NCI-H1436 treated with DMSO at 0.1 percent for 48 hours (cell line): ENCODE results near the gene DNAJB6.
A peak's percentile ranks its signal among the peaks of the same experiment; 100 is the strongest.

ENCODE experiments used
- DNase-seq: peaks from one replicate; lab custom pipeline; 2025; lab: John Stamatoyannopoulos, UW

Gene DNAJB6

DNA sequence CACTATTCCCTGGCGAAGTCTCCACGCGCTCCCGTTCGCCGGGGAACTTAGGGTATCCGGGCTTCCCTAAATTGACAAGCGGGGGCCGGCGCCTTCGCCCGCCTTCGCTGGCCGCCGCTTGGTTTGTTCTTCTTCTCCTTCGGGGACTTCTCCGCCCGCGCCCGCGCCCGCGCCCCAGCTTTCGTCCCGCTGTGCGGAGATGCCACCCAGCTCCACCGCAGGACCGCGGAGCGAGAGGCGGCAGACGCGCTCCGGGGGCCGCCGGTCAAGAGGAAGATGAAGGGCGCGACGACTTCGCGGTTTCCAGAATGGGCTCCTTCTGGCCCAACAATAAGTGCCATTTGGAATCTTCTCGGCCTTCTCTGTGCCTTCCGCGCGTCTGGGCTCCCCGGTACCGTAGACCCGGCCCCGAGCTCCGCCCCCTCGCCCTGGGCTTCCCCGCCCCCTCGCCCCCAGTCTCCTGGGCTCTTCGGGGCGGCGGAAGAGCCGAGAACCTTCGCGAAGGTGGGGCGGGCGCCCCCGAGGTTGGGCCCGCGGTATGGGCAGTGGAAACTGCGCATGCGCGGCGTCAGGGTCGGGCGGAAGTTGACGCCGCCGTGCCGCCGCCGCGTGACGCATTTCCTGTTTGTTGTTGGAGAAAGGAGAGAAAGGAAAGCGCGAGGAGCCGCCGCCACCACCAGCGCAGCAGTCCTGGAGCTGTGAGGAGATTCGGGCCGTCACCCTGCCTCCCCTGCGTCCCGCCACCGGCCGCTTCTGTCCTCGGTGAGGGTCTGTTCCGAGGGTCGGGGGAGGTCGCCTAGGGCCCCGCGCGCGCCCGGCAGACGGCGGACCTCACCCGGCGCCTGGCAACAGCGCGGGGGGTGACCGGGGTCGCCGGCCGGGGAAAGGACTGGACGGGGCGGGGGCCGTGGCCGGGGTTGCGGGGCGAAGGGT is at the start of gene DNAJB6:
TSS of gene DNAJB6 (plus strand) at position 622 of the 933 bp plus-strand sequence. CDS start 21,569 bp downstream, outside the sequence.
- DNase-seq: peak; percentile 56

DNA sequence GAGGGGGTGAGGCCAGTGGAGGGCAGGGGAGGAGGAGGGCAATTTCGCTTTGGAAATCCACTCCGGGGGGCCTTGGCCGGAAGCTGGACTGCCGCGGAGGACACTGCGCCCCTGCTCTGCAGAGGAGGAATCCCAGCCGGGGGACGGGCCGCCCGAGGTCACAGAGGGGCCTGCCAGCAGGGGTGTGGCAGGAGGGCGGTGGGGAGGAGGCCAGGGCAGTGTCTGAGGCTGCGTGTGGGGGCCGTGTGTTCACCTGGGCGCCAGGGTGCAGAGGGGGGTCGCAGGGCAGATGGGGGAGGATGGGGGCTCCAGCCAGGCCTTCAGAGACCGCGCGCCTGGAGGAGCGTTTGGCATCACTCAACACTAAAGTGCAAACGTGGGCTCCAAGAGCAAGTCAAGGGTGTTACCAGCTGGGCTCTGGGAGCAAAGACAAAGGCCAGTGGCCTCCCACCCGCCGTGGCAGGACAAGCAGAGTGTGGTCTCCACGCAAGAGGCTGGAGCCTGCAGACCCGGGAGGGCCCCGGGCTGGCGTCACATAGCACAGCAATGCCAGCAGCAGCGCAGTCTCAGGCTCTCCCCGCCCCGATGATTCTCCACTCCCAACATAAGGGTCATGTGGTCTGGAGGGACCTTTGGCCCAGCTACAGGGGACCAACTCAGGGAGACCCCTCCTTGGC is 45.3 kb upstream of the DNAJB6 start:
- DNase-seq: no peak

DNA sequence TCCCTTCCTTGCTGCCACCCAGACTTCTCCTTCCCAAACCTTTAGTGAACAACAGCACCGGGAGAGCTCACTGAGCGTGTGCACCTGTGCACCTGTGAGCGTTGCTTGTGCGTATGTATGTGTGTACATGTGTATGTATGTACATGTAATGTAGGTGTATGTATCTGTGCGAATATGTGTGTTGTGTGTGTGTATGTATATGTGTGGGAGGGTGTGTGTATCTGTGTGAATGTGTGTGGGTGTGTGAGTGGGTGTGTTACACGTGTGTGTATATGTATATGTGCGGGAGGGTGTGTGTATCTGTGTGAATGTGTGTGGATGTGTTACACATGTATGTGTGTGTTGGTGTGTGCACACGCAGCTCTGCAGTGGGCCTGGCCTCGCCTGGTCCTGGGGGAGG is 44.5 kb upstream of the DNAJB6 start:
- DNase-seq: no peak

DNA sequence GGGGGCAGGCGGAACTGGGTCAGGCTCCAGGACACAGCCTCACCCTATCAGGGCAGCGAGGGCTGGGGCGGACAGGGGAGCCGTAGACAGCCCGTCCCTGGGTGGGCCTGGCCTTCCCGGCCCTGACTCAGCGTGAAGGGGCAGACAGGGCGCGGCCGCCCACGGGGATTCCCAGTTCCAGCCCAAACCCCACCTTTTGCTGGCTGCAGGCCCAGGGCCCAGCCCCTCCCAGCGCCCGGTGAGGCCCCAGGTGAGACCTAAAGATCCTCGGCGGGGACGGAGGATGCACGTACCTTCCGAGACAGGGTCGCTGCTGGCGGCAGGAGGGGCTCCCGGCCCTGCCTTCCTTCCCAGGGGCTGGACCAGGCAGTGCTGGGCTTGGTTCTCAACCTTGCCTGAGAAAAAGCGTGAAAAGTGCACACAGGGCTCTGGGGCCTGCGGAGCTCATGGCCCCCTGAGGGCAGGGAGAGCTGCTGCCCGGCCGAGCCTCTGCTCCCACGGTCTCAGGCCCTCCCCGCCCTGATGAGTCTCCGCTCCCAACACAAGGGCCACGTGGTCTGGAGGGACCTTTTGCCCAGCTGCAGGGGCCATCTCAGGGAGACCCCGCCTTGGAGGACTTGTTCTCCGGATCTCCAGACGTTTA is 43.9 kb upstream of the DNAJB6 start:
- DNase-seq: no peak

DNA sequence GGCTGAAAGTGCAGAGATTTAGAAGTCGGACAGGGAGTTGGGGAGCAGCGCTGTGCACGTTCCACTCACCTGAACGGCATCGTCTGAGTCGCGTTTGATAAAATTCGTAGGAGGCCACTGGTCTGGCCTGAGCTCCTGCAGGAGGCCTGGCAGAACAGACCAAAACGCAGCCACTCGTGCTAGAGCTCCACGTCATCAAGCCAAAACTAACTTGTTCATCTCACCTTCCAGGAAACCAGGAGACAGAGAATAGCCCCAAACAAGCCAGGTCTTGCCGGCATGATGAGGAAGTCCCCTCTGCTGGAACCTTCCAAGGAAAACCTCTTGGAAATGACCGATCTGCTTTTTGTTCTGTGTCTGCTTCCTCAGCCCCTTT is 43.4 kb upstream of the DNAJB6 start:
- no peak for DNase-seq

DNA sequence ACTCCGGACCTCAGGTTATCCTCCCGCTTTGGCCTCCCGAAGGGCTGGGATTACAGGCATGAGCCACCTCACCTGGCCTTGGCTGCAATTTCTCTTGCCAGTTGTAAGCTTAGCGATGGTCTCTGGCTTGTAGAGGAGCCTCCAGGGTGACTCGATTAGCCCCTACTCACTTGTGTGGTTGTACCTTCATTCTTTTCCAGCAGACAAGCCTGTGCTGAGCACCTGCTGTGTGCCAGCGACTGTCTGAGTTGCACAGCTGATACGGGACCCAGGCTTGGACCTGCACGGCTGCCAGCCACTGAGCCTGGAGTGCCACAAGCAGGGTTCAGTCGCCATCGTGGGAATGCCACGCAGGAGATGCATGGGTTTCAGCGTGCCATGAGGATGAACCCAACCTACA is 42.0 kb upstream of the DNAJB6 start:
- DNase-seq: no peak

DNA sequence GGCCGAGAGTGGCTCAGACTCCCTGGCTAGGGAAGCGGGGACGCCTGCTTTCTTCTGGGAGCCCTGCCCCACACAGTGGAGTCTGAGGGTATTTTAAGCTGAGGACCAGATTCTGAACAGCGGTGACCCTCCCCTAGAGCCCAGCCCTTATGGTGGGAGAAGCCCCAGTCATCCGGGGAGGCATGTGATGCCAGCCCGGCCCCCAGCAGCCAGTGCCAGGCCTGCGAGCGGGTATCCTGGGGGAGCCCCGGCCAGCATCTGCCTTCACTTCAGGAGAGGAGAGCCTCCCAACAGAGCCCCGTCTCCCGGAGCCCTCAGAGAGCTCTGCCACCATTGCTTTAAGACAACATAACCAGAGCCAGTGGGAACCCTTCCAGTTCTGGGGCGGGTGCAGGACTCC is 41.5 kb upstream of the DNAJB6 start:
- no peak for DNase-seq

DNA sequence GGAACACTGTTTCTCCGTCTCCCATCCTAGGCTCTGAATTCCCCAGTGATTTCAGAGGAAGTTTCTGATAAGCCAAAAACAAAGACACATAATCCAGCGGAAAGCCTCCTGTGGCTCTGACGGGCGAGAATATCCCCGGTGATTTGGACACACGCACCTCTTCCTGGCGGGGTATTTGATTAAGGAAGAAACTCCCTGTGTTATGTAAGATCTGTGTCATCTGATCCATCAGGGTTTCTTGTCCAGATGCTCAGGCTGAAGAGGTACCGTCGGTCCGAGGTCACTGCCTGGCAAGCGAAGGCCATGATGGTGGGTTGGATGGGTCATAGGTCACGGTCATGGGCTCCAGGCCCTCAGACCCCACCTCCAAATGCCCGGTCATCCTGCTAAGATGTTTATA is 39.6 kb upstream of the DNAJB6 start:
- DNase-seq: no peak

DNA sequence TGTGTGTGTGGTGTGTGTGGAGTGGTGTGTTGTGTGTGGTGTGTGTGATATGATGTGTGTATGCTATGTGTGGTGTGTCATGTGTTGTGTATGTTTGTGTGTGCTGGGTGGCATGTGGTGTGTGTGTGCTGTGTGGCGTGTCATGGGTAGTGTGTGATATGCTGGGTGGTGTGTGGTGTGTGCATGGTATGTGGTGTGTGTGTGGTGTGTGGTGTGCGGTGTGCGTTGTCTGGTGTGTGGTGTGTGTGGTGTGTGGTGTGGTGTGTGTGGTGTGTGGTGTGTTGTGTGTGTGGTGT is 37.5 kb upstream of the DNAJB6 start:
- no peak for DNase-seq

DNA sequence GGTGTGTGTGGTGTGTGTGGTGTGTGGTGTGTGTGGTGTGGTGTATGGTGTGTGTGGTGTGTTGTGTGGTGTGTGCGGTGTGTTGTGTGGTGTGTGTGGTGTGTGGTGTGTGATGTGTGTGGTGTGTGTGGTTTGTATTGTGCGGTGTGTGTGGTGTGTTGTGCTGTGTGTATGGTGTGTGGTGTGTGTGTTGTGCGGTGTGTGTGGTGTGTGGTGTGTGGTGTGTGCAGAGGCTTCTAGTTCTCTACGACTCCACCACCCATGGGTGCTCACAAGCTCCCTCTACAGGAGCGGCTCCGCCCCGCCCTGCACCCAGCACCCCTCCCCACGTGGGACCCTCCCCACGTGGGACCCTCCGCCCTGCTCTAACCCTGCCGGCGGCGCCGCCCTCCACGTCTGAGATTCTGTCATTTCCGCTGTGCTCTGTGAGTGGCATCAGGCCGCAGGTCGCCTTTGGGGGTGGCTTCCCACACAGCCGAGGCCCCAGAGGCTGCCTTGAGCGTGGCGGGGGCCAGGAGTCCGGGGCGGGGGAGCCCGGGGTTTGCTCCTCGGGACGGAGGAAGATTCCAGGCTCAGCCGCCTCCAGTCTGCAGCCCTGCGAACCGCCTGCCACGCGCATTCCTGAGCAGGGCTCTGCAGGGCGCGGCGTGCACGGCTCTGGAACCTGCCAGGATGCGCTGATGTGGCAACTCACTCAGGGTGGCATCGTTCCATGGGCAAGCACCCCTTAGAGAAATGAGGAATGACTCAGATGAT is 37.0 kb upstream of the DNAJB6 start:
- DNase-seq: no peak

DNA sequence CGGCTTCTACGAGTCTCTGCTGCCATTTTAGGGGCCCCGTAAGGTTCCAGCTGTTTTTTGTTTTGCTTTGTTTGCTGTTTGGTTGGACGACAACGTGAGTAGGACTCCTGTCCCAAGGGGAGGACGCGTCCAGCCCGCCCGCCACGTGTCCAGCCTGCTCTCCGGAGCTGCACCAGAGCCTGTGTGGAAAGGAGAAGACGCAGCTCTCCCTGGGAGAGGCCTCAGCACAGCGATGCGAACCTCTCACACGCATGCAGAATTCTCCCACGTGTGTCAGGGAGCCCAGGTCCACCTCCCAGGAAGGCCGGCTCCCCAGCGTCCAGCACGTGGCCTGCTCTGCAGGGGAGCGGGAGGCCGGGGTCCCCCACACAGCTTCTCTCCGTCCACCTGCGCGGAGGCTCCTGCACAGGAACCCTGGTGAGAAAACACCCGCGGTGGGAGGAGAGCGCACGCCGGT is 36.4 kb upstream of the DNAJB6 start:
- DNase-seq: no peak

DNA sequence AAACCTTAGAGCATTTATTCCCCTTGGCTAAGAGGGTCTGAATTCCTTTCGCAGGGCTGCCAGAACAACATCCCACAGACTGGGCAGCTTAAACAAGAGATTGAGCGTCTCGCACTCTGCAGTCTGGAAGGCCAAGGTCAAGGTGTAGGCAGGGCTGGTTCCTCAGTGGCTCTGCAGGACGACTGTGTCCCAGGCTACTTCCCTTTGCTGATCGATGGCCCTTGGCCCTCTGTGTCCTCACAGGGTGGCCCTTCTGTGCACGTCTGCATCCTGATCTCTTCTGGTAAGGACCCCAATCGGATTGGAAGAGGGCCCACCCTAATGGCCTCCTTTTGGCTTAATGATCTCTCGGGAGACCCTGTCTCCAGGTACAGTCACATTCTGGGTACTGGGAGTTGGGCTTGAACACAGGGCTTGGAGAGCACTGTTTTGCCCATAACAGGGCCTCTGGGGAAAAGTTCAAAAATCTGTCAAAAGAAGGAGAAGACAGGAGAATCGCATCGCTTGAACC is 35.1 kb upstream of the DNAJB6 start:
- DNase-seq: no peak

DNA sequence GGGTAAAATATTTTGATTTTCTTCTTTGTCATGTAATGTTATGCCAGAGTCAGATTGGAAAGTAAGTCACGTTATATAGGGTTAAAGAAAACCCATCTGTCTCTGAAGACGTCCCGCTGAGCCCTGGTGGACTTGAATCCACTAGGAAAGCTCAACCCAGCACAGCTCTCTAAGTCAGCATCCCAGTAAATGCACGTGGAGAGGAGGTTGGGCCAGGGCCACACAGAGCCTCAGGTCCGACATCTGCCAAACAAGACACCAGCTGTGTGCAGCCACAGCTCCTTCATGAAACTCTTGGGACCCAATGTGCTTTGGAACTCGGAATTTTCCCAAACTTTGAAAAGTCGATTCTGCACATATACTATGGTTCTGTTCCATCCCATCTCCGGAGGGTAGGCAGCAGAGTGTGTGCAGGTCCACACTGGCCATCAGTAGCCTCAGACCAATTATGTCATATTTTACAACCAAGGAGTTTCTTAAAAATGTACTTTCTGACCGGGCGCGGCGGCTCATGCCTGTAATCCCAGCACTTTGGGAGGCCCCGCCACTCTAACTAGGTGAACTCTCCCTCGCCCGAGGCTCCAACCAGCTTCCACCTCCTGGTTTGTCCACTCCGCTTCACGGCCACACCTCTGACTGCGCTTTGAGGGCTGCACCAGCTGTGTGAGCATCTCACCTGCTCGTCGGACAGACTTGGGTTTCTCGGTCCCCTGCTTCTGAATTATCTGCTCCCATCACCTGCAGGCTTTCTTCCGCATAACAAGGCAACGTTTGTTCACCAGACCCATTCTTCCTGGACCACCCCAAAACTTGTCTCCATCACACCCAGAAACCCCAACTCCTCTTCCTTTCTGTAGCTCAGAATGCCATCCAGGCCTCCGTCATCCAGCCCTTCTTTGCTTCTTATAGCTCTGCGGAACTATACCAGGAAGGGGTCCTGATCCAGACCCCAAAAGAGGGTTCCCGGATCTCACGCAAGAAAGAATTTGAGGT is 29.7 kb upstream of the DNAJB6 start:
- no peak for DNase-seq

DNA sequence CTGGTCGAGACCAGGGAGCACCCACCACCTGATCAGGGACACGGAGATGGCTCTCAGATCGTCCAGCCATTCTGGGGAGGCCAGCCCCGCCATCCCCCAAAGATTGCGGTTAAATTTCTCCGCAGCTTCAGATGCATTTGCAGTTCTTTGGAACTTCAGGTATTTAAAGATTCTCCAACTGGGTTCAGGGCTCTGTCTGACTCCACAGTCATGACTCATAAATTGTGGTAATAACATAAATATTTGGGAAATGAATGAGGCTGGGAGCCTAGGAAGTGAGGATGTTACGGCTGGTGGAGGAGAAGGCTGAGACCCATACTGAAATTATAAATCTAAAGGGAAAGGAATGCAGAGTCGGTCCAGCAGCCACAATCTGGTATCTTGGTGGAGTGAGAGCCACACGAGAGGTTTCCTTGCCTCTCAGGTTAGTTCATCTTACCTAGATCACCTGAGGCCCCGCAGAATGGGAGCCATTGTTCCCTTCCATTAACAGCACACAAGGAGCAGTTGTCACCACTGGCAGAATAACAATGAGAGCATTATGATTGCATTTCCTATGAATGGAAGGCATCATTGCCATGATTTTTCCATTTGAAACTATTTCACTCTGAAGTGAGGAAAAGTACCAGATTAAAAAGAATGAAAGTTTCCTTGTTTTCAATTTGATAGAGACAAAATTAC is 26.7 kb upstream of the DNAJB6 start:
- DNase-seq: no peak

DNA sequence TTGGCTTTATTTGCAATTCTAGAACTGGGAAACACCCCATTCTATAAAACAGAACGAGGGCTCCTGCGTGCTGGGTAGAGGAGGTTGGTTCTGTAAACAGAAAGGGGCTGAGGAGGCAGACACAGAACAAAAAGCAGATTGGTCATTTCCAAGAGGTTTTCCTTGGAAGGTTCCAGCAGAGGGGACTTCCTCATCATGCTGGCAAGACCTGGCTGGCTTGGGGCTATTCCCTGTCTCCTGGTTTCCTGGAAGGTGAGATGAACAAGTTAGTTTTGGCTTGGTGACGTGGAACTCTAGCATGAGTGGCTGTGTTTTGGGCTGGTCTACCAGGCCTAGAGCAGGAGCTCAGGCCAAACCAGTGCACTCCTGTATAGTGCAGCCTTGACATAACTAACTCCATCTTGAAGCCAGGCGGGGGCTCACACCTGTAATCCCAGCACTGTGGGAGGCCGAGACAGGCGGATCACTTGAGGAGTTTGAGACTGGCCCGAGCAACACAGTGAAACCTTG is 26.1 kb upstream of the DNAJB6 start:
- DNase-seq: no peak

DNA sequence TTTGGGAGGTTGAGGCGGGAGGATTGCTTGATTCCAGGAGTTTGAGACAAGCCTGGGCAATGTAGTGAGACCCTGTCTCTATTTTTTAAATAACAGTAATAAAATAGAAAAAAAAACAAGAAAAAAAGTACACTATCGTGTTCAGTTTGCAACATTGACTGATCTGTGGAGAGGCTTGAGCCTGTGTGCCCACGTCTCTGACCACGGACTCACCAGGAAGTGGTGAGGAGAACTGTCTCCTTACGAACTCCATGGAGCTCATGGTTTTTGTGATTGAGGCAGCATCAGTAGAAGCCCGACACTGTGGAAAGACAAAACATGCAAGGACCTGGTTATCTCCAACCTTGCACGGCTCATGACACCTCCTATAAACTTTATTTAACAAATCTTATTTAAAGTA is 23.9 kb upstream of the DNAJB6 start:
- DNase-seq: no peak

DNA sequence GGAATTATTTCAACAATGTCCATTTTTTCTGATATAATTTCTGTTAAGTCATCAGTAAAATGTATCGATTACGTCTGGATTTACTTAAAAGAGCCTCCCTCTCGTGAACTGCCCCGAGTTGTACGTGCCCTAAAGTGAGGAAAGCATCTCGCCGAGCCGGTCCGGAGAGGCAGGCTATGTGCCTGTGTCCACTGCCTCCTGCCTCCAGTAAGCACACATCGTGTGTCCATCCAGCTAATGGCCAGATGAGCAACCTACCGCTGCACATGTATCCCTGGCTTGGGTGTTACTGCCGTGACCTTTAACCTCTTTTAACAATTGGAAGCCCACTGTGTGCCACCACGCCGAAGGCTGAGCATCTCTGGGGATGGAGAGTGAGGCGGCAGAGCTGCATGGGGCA is 23.2 kb upstream of the DNAJB6 start:
- no peak for DNase-seq

DNA sequence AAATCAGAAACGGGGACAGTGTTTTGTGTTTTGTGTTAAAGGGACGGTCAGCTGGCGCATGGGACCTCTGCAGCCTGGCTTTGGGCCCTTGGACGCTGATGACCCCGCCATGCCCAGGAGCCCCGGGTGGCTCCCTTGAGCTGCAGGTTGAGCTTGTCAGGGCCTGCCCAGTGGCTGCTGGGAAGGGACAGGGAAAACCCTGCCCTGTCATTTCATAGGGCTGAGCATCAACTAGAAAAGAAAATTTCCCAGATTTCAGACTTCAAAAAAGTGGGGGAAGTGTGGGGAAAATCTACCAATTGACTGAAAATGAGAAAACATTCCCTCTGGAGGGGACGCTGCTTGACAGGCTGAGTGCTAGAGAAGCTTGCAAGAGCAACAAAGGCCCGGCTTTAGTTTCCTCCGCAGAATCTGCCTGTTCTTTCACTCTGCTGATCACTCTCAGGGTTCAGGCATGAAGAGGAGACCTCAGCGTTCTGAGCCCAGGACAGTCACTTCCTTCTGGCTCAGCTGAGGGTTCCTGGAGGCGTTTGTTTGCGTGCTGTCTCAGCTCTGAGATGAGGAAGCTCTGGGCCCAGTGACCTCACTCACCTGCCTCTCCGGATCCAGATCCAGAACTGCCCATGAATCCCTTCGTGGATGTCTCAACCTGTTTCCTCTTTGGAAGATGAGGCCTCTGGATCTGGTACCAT is 18.6 kb upstream of the DNAJB6 start:
- no peak for DNase-seq

DNA sequence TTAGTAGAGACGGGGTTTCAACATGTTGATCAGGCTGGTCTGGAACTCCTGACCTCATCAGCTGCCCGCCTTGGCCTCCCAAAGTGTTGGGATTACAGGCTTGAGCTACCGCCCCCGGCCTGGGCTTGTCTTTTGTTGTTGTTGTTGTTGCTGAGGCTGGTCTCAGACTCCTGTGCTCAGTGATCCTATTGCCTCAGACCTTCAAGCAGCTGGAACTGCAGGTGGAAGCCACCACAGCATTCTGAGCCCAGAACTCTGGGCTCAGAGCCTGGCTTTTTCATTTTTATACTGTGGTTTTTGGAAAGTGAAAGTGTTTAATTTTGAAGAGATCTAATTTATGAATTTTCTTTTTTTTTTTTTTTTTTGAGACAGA is 16.2 kb upstream of the DNAJB6 start:
- no peak for DNase-seq

DNA sequence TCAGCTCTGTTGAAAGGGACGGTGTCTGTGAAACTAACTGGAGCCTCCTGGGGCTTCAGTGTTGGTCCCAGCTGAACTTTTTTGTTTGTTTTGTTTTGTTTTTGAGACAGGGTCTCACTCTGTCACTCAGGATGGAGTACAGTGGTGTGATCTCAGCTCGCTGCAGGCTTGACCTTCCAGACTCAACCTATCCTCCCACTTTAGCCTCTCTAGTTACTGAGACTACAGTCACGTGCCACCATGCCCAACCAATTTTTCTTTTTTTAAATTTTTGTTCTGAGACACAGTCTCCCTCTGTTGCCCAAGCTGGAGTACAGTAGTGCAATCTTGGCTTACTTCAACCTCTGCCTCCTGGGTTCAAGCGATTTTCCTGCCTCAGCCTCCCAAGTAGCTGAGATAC is 13.4 kb upstream of the DNAJB6 start:
- DNase-seq: no peak
